HAP-1 (cell line): ENCODE results near the gene RALB.
"Not testable (repeated sequence)": the region's sequence is repeated elsewhere in the genome, so short reads cannot be mapped to it uniquely, and the experiment has no call there.

Source experiments
- DNase-seq, 2 experiments: peaks; one replicate each; pipeline ENCODE4 v3.0.0-alpha.2; 2016 to 2020; ENCODE audit warnings: low spot score in 2 of 2
- H3K27me3 ChIP-seq: fragments of 250-450 bp; sonication (Bioruptor Pico); 2 replicates; pipeline ENCODE4 v1.5.1; 2020; ENCODE audit warnings: low read depth, mild to moderate bottlenecking, moderate library complexity
- H3K36me3 ChIP-seq: fragments of 250-450 bp; sonication (Bioruptor Pico); replicated peaks from 2 replicates; pipeline ENCODE4 v1.5.1; 2020; ENCODE audit warnings: mild to moderate bottlenecking
- H3K4me1 ChIP-seq: fragments of 250-450 bp; sonication (Bioruptor Pico); 2 replicates; pipeline ENCODE4 v1.5.1; 2020; ENCODE audit warnings: mild to moderate bottlenecking
- H3K4me3 ChIP-seq: fragments of 250-450 bp; sonication (Bioruptor Pico); 2 replicates; pipeline ENCODE4 v1.5.1; 2020; ENCODE audit warnings: mild to moderate bottlenecking, moderate library complexity
- H3K9me3 ChIP-seq: fragments of 250-450 bp; sonication (Bioruptor Pico); 2 replicates; pipeline ENCODE4 v1.5.1; 2020; ENCODE audit warnings: mild to moderate bottlenecking, moderate library complexity
- in situ Hi-C: fragments of 300-500 bp; cut with MboI; formaldehyde crosslinking; loops from 3 replicates; pipeline ENCODE4 v1.14.3; 2020; ENCODE audit warnings: low sequenced_read_pairs, inconsistent platforms, mixed read lengths

Gene RALB

GRCh38 chr2:120319686-120320317 lies 67.2 kb downstream of the RALB start:
- Histone ChIP-seq H3K9me3 (no peaks in the 10 kb centered on the region), H3K4me3 (no peak overlapping the region), H3K4me1 (no peaks in the 10 kb centered on the region), H3K27me3 (no peaks in the 10 kb centered on the region), H3K36me3 (no peaks in the 10 kb centered on the region)
- no peak for DNase-seq
- in situ Hi-C loops: no loop called here

GRCh38 chr2:120320318-120320851 lies 67.7 kb downstream of the RALB start:
- no peak for DNase-seq
- Histone ChIP-seq H3K27me3 (no peaks in the 10 kb centered on the region), H3K4me3 (no peak overlapping the region), H3K9me3 (no peaks in the 10 kb centered on the region), H3K4me1 (no peaks in the 10 kb centered on the region), H3K36me3 (no peaks in the 10 kb centered on the region)
- in situ Hi-C loops: no loop called here

- in situ Hi-C loops, H3K27me3 ChIP-seq, H3K4me3 ChIP-seq, H3K4me1 ChIP-seq, H3K36me3 ChIP-seq, H3K9me3 ChIP-seq, DNase-seq: not testable (repeated sequence)
These were observed 68.4 kb downstream of the RALB start for GRCh38 chr2:120320887-120321556.

GRCh38 chr2:120321721-120322284 lies 69.2 kb downstream of the RALB start:
- no peak for DNase-seq
- in situ Hi-C loops: no loop called here
- H3K36me3 ChIP-seq: no peaks in the 10 kb centered on the region
- H3K4me1 ChIP-seq: no peaks in the 10 kb centered on the region
- no peaks in the 10 kb centered on the region for H3K9me3 ChIP-seq
- no peaks in the 10 kb centered on the region; the same call in 1 of the 2 replicates for H3K27me3 ChIP-seq
- H3K4me3 ChIP-seq: no peak overlapping the region

- H3K4me1 ChIP-seq: no peaks in the 10 kb centered on the region
- in situ Hi-C loops: no loop called here
These were observed 69.7 kb downstream of the RALB start for GRCh38 chr2:120322329-120322728.

GRCh38 chr2:120323214-120323613 lies 70.6 kb downstream of the RALB start:
- Histone ChIP-seq H3K27me3 (no peaks in the 10 kb centered on the region; the same call in 1 of the 2 replicates), H3K4me1 (no peaks in the 10 kb centered on the region), H3K4me3 (no peak overlapping the region), H3K9me3 (no peaks in the 10 kb centered on the region), H3K36me3 (no peaks in the 10 kb centered on the region)
- in situ Hi-C loops: no loop called here
- DNase-seq: no peak

More at GRCh38 chr2:120322329-120322728, 69.7 kb downstream of the RALB start:
- no peaks in the 10 kb centered on the region for H3K9me3 ChIP-seq
- no peak for DNase-seq
- no peaks in the 10 kb centered on the region; the same call in 1 of the 2 replicates for H3K27me3 ChIP-seq
- no peak overlapping the region for H3K4me3 ChIP-seq
- no peaks in the 10 kb centered on the region for H3K36me3 ChIP-seq

- DNase-seq: no peak
- Histone ChIP-seq H3K9me3 (no peaks in the 10 kb centered on the region), H3K4me3 (no peak overlapping the region), H3K27me3 (no peaks in the 10 kb centered on the region; the same call in 1 of the 2 replicates), H3K4me1 (no peaks in the 10 kb centered on the region), H3K36me3 (no peaks in the 10 kb centered on the region)
- in situ Hi-C loops: no loop called here
These were observed 71.3 kb downstream of the RALB start for GRCh38 chr2:120323807-120324399.

- no peaks in the 10 kb centered on the region for H3K4me1 ChIP-seq
- H3K9me3 ChIP-seq: no peaks in the 10 kb centered on the region
- no peaks in the 10 kb centered on the region for H3K36me3 ChIP-seq
- DNase-seq: no peak
- H3K4me3 ChIP-seq: no peak overlapping the region
- H3K27me3 ChIP-seq: no peaks in the 10 kb centered on the region; the same call in 1 of the 2 replicates
- in situ Hi-C loops: no loop called here
These were observed 72.3 kb downstream of the RALB start for GRCh38 chr2:120324933-120325332.

- in situ Hi-C loops: no loop called here
- H3K36me3 ChIP-seq: no peaks in the 10 kb centered on the region
- H3K4me3 ChIP-seq: no peak overlapping the region
- no peaks in the 10 kb centered on the region for H3K4me1 ChIP-seq
- no peaks in the 10 kb centered on the region for H3K9me3 ChIP-seq
- DNase-seq: no peak
- no peaks in the 10 kb centered on the region; the same call in 1 of the 2 replicates for H3K27me3 ChIP-seq
These were observed 73.4 kb downstream of the RALB start for GRCh38 chr2:120326066-120326465.

GRCh38 chr2:120330946-120331822 lies 78.5 kb downstream of the RALB start:
- no peaks in the 10 kb centered on the region; the same call in 1 of the 2 replicates for H3K27me3 ChIP-seq
- H3K4me3 ChIP-seq: no peak overlapping the region
- no peaks in the 10 kb centered on the region for H3K36me3 ChIP-seq
- H3K4me1 ChIP-seq: no peaks in the 10 kb centered on the region
- no peaks in the 10 kb centered on the region for H3K9me3 ChIP-seq
- DNase-seq: no peak
- in situ Hi-C loops: no loop called here

GRCh38 chr2:120331903-120332302 lies 79.3 kb downstream of the RALB start:
- Histone ChIP-seq H3K9me3 (no peaks in the 10 kb centered on the region), H3K4me3 (no peak overlapping the region), H3K27me3 (no peaks in the 10 kb centered on the region; the same call in 1 of the 2 replicates), H3K4me1 (no peaks in the 10 kb centered on the region), H3K36me3 (no peaks in the 10 kb centered on the region)
- in situ Hi-C loops: no loop called here
- no peak for DNase-seq

GRCh38 chr2:120332384-120332783 lies 79.7 kb downstream of the RALB start:
- H3K27me3 ChIP-seq: no peaks in the 10 kb centered on the region
- in situ Hi-C loops: no loop called here
- no peak overlapping the region for H3K4me3 ChIP-seq
- no peak for DNase-seq
- no peaks in the 10 kb centered on the region for H3K9me3 ChIP-seq
- H3K4me1 ChIP-seq: no peaks in the 10 kb centered on the region
- no peaks in the 10 kb centered on the region for H3K36me3 ChIP-seq

- Histone ChIP-seq H3K4me1 (no peaks in the 10 kb centered on the region), H3K36me3 (no peaks in the 10 kb centered on the region), H3K9me3 (no peaks in the 10 kb centered on the region), H3K27me3 (no peaks in the 10 kb centered on the region; the same call in 1 of the 2 replicates), H3K4me3 (no peak overlapping the region)
- in situ Hi-C loops: no loop called here
- no peak for DNase-seq
These were observed 81.4 kb downstream of the RALB start for GRCh38 chr2:120334068-120334467.
